ENCODE measurements around the gene EFCAB11.

The EFCAB11 gene

GRCh38 chr14:89861630-89862029, 92.9 kb downstream of the EFCAB11 start:
- DNase-seq = no peak

- DNase-seq = no peak
Measured at GRCh38 chr14:89858089-89858488, 96.4 kb downstream of the EFCAB11 start.

GRCh38 chr14:89856871-89857345, 97.6 kb downstream of the EFCAB11 start:
- no peak for DNase-seq

- DNase-seq = no peak
Measured at GRCh38 chr14:89855961-89856656, 98.4 kb downstream of the EFCAB11 start.

GRCh38 chr14:89853936-89854693, 100.4 kb downstream of the EFCAB11 start:
- DNase-seq = no peak

- DNase-seq = no peak
Measured at GRCh38 chr14:89851106-89851505, 103.4 kb downstream of the EFCAB11 start.

GRCh38 chr14:89849931-89850330, 104.6 kb downstream of the EFCAB11 start:
- DNase-seq = no peak

- DNase-seq = no peak
Measured at GRCh38 chr14:89848165-89848564, 106.4 kb downstream of the EFCAB11 start.

GRCh38 chr14:89845346-89845745, 109.2 kb downstream of the EFCAB11 start:
- no peak for DNase-seq

- DNase-seq = no peak
Measured at GRCh38 chr14:89844508-89844907, 110.0 kb downstream of the EFCAB11 start.

- DNase-seq = no peak
Measured at GRCh38 chr14:89842837-89843236, 111.7 kb downstream of the EFCAB11 start.

GRCh38 chr14:89841851-89842250, 112.7 kb downstream of the EFCAB11 start:
- no peak for DNase-seq

- DNase-seq = no peak
Measured at GRCh38 chr14:89836830-89837469, 117.6 kb downstream of the EFCAB11 start.

GRCh38 chr14:89833661-89834060, 120.9 kb downstream of the EFCAB11 start:
- no peak for DNase-seq

GRCh38 chr14:89833120-89833532, 121.4 kb downstream of the EFCAB11 start:
- DNase-seq = no peak

- DNase-seq = no peak
Measured at GRCh38 chr14:89828471-89829165, 125.9 kb downstream of the EFCAB11 start.

- DNase-seq = no peak
Measured at GRCh38 chr14:89827265-89827664, 127.3 kb downstream of the EFCAB11 start.

- DNase-seq = no peak
Measured at GRCh38 chr14:89826596-89826995, 127.9 kb downstream of the EFCAB11 start.

- no peak for DNase-seq
Measured at GRCh38 chr14:89823743-89824142, 130.8 kb downstream of the EFCAB11 start.

GRCh38 chr14:89814126-89814525, 140.4 kb downstream of the EFCAB11 start:
- DNase-seq = no peak

- DNase-seq = no peak
Measured at GRCh38 chr14:89813617-89814031, 140.9 kb downstream of the EFCAB11 start.

GRCh38 chr14:89811954-89812575, 142.5 kb downstream of the EFCAB11 start:
- DNase-seq = no peak

GRCh38 chr14:89810101-89810500, 144.4 kb downstream of the EFCAB11 start:
- DNase-seq = no peak
